NCI-H774 (cell line): ENCODE data around the gene PDZD7.
"Not testable (repeated sequence)": the region's sequence is repeated elsewhere in the genome, so short reads cannot be mapped to it uniquely, and the experiment has no call there.

Experiments used
- DNase-seq: peaks from one replicate; lab custom pipeline; 2025; lab: John Stamatoyannopoulos, UW

The PDZD7 gene

GRCh38 chr10:101038484-101038883 lies 7.6 kb upstream of the PDZD7 start:
- no peak for DNase-seq

DNA sequence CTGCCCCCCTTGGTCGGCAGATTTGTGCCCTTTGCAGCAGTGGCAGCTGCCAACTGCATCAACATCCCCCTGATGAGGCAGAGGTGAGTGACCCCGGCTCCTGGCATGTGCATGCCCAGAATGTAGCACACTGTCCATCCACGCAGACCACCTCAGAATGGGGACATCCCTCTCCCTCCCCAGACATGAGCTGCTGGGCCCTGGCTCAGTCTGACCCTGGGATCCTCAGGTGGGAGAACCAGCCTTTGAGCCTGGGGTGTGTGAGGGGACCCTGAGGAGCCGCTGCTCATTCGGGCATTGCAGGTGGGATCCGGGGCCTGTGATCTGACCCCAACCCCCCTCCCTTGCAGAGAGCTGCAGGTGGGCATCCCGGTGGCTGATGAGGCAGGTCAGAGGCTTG lies 5.8 kb upstream of the PDZD7 start:
- DNase-seq, result no peak

DNA sequence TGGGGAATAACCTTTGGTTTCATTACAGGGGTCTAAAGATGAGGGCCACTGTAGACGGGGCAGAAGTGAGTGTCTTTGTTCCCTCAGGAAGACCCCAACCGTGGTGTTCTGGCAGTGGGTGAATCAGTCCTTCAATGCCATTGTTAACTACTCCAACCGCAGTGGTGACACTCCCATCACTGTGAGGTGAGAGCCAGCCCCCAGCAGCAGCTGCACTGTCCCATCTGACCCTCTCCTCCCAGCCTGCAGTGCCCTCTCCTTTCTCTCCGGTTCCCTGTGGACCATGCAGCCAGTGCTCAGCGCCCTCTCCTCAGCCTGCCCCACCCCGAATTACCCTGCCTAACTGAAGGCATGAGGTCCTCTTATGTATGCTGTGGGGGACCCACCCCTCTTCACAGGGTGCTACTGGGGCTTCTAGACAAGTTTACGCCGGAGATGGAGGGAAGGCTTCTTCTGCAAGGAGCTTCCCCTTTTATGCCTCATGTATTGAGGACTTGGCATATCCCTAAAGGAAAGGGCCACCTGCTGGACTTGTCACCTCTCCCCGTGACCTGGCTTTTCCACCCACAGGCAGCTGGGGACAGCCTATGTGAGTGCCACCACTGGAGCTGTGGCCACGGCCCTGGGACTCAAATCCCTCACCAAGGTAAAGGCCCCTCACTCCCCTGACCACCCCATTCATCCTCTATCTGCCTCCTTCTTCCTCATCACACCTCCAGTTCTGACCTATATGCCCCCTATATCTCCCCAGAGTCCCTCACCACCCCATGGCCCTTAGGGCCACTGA lies 5.2 kb upstream of the PDZD7 start:
- DNase-seq, result no peak

DNA sequence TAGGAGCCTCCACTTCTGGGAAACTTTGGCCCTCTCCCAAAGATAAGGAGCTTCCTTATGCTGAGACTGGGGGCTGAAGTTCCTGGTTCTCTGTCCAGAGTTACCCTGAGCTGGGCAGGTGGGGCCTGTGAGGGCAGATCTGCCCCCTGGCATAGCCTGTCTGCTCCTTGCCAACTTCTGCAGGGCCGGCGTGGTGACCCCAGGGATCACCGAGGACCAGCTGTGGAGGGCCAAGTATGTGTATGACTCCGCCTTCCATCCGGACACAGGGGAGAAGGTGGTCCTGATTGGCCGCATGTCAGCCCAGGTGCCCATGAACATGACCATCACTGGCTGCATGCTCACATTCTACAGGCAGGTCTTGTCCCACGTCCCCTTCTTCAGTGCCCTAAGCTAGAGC lies 4.4 kb upstream of the PDZD7 start:
- no peak for DNase-seq

DNA sequence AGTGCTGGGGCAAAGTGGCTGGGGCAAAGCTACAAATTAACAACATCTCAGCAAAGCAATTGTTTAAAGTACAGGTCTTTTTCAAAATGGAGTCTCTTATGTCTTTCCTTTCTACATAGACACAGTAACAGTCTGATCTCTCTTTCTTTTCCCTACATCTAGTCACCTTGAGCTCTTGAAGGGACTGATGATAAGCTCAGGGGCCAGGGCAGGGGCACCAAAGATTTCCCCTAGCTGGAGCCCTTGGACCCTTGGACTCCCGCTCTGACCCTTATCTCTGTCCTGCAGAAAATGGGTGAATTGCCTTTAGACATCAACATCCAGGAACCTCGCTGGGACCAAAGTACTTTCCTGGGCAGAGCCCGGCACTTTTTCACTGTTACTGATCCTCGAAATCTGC lies 3.5 kb upstream of the PDZD7 start:
- not testable (repeated sequence) for DNase-seq

DNA sequence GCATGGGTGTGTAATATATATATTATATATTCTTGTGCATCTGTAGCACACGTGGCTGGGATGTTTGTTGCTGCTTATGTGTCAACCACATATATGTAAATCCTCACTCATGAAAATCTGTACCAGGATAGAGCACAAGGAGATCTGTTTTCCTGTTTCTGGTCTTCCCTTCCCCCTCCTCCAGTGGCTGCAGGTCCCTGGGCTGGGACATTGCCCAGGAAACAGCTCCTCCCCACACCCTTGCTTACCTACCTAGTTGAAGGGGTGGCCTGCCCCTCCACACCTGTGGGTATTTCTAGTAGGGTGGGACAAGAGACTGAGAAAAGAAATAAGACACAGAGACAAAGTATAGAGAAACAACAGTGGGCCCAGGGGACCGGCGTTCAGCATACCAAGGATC lies 2.3 kb upstream of the PDZD7 start:
- DNase-seq, result no peak

DNA sequence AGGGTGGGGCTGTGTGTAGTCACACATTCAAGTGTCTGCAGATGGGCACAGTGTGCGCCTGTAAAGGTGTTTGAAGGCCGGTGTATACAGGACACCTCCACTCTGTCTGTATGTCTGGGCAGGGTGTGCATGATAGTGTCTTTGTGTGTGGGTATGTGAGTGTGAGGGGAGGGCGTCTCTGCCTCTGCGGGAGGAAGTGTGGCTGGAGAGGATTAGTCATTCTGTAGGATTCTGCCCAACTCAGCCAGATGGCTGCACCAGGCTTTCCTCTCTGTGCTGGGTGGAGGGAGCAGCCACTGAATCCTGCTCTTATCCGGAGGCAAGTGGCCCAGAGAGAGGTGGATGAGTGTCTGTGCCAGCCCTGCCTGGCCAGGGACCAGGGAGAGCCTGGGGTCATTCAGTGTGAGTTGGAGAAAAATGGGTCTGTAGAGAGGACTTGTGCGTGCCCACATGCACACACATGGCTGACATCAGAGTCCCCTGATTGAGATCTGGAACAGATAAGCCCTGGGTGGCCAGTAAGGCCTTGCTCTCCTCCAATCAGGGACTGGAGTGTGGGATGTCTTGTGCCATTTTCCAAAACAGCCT lies 1.8 kb upstream of the PDZD7 start:
- no peak for DNase-seq

DNA sequence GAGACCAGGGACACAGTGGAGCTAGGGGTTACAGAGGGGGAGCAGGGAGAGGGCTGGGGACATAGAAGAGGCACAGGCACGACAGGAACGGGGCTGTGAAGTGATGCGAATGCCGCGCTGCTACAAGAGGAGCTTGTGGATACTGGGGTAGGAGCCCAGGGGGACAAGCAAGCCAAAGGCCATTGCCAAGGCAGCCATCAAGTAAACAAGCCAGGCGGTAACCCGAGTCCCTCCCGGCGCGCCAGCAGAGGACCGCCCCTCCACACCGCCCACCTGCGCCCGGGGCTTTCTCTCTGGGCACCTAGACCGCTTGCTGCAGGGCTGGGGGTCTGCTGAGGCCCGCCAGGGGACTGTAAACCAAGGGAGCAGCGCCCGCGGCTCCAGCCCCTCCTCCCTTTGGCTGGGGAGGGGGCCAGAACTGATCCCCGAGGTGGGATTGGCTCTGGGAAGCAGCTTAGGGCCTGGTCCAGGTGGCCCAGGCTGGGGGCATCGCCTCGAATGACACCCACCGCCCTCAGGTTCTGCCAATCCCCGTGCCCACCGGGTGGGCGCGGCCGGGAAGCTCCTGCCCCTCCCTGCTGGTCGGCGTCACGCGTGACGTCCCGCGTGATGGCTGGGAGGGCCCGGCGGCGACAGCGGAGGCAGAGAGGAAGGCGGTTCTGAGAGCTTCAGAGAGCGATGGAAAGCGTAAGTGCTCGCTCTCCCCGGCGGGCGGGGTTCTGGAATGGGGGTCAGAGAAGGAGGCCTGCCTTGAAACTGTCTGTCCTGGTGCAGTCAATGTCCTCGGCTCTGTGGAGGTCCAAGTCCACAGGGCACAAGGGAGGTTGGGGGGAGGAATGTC lies 1.1 kb upstream of the PDZD7 start:
- DNase-seq, result no peak

DNA sequence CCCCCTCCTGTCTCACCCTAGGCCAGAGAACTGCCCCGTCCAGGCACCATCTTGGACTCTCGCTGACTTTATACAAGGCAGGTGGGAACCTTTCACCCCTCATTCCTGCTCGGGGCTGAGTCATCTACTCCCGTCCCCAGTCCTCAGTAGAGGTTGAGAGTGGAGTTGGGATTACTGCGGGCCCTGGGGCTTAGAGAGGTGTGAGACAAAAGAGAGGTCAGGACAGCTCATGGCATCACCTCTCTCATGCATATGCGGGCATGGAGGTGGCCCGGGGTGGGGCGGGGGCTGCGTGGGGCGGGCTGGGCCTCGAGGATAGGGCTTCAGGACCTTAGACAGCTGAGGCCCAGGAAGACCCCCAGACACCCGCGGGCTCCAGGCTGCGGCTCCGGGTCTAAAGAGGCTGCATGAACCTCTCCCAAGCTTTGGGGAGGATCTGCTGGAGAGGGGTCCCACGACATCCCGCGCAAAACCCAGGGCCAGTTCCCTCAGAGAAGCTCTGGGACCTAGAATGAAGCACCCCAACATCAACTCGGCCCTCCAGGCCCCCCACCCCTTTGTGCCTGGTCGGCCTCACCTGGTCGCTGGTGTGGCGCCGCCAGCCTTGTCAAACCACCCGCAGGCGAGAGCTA lies 317 bp downstream of the PDZD7 start:
- no peak for DNase-seq

- DNase-seq, result no peak
Observed at GRCh38 chr10:101029520-101030295, 1.2 kb downstream of the PDZD7 start.

- no peak for DNase-seq
Observed at GRCh38 chr10:101028446-101029337, 2.2 kb downstream of the PDZD7 start.

DNA sequence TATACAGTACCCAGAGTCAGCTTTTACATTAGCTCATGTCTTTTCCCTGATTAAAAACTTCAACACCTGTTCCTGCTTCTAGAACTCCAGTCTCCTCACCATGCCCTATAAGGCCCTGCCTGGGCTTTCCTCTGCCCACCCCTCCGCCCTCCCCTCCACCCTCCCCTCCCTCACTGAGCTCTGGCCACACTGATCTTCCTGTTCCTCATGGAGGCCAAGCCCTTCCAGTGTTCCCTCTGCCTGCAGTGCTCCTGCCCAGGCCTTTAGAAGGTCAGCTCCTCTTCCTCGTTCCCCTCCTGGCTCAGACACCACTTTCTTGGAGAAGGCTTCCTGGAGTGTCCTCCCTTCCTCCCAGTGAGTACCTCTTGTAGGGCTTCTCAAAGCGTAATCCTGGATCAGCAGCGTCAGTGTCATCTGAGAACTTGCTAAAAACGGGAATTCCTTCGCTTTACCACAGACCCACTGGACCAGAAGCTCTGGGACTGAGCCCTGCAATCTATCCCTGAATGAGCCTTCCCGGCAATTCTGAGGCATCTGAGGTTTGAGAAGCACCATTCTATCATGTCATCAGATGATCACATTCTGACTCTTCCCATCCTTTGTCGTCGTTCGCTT lies 3.7 kb downstream of the PDZD7 start:
- DNase-seq, result no peak

GRCh38 chr10:101022967-101023705 lies 7.8 kb downstream of the PDZD7 start:
- no peak for DNase-seq

GRCh38 chr10:101021692-101022251 lies 9.2 kb downstream of the PDZD7 start:
- DNase-seq, result no peak

DNA sequence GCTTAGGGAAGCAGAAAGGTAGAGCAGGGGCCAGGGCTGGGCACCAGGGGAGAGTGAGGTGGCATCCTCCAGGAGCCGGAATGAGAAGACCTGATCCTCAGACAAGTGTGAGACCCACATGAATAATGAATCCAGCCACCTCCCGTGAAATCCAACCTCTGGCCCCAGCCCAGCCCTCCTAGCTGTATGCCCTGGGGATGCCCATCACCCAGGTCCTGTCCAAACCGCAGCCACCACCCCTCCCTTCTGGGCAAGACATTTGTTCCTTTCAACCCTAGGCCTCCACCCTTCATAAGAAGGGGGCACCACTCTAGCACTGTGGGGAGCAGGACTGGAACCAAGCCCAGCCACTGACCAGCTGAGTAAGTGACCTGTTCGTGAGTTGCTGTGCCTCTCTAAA lies 9.7 kb downstream of the PDZD7 start:
- no peak for DNase-seq

DNA sequence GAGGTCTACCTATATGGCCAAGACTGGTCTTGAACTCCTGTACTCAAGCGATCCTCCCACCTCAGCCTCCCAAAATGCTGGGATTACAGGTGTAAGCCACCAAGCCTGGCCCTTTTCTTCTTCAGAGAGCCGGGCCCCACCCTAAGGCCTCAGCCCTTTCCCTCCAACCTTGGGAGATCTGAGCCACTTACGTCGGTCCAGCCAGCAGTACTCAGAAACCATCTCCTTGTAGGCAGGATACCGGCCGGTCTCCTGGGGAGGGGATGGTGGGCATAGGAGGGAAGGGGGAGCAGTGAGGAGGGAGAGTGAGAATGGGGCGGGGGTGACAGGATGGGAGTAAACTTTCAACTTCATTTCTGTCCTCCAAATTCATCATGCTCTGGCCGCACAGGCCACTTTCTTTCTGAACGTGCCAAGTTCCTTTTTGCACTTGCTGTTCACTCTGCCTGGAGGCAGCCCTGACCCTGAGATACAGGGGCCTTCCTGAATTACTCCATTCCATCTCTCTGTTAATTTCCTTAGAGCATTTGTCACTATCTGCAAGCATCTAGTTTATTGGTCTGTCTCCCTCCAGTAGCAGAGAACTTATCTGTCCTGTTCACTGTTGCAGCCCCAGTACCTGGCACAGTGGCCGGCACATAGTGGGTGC lies 10.4 kb downstream of the PDZD7 start:
- no peak for DNase-seq

GRCh38 chr10:101019440-101019703 lies 11.6 kb downstream of the PDZD7 start:
- DNase-seq, result no peak

DNA sequence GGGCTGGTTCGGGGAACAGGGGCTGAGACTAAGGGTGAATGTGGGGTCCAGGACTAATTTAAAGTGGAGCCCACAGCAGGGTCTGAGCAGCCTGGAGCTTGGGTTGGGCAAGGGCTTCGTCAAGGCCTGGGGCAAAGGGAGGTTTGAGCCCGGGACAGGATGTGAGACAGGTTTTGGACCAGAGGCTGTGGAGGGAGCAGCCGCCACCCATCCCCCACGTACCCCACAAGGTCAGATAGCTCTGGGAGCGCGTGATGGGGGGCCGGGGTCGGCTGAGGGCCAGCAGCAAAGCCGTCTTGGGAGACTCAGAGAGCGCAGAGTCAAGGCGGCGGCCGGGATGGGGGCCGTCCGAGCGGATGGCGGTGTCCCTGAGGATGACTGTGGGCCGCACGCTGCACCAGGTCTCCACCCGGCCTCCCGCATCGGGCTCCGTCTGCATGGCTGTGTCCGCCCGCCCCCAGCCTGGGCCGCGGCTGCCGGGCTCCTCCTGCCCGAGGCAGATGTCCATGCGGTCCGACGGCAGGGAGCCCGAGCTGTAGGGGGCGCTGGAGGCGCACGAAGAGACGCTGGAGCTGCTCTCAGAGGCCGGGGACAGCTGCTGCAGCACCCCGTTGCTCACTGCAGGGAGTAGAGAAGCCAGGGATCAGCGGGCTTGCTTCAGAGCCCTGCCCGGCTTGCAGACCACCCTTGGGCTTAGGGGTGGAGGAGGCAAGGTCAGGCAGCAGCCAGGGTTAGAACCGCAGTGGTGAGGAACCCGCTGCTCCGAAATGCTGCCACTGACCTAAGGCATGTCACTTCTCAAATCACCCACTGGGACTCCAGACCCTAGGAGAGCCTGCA lies 12.1 kb downstream of the PDZD7 start:
- peak; percentile 41 for DNase-seq
